ENCODE results near the gene CBX3. TPM values are rescaled to one million over a fixed set of nuclear protein-coding genes. Genes with fewer than 3 reads are reported as not detected.
"Not testable (repeated sequence)": the region's sequence is repeated elsewhere in the genome, so short reads cannot be mapped to it uniquely, and the experiment has no call there.

Gene CBX3
- total RNA-seq, 1 donor from 2014 or later, result 107 TPM

- no peaks in the 10 kb centered on the region for H3K27me3 ChIP-seq (ENCODE audit: control insufficient read depth, insufficient read depth, low read length)
- no peak overlapping the region for H3K4me3 ChIP-seq (ENCODE audit: low read depth, low read length)
- H3K36me3 ChIP-seq (ENCODE audit: control insufficient read depth, insufficient read depth, low read length), result no peaks in the 10 kb centered on the region
- TF ChIP-seq CTCF (IDR thresholded peaks at IDR 0.05; ENCODE audit: insufficient read depth, low read length, poor library complexity, severe bottlenecking), result no peak
- no peak for DNase-seq (ENCODE audit: low read depth)
Observed at GRCh38 chr7:26182283-26182682, 19.3 kb upstream of the CBX3 start.

- H3K36me3 ChIP-seq (ENCODE audit: control insufficient read depth, insufficient read depth, low read length), result no peaks in the 10 kb centered on the region
- no peak for TF ChIP-seq CTCF (IDR thresholded peaks at IDR 0.05; ENCODE audit: insufficient read depth, low read length, poor library complexity, severe bottlenecking)
- H3K27me3 ChIP-seq (ENCODE audit: control insufficient read depth, insufficient read depth, low read length), result no peaks in the 10 kb centered on the region
- DNase-seq (ENCODE audit: low read depth), result no peak
- no peak overlapping the region for H3K4me3 ChIP-seq (ENCODE audit: low read depth, low read length)
Observed at GRCh38 chr7:26182706-26183105, 18.8 kb upstream of the CBX3 start.

- H3K36me3 ChIP-seq (ENCODE audit: control insufficient read depth, insufficient read depth, low read length), result no peaks in the 10 kb centered on the region
- no peak for DNase-seq (ENCODE audit: low read depth)
- H3K4me3 ChIP-seq (ENCODE audit: low read depth, low read length), result no peak overlapping the region
- H3K27me3 ChIP-seq (ENCODE audit: control insufficient read depth, insufficient read depth, low read length), result no peaks in the 10 kb centered on the region
- no peak for TF ChIP-seq CTCF (IDR thresholded peaks at IDR 0.05; ENCODE audit: insufficient read depth, low read length, poor library complexity, severe bottlenecking)
Observed at GRCh38 chr7:26183545-26184280, 17.8 kb upstream of the CBX3 start.

GRCh38 chr7:26184281-26185101, 17.1 kb upstream of the CBX3 start:
- not testable (repeated sequence) for H3K4me3 ChIP-seq (ENCODE audit: low read depth, low read length); H3K36me3 ChIP-seq (ENCODE audit: control insufficient read depth, insufficient read depth, low read length); DNase-seq (ENCODE audit: low read depth); H3K27me3 ChIP-seq (ENCODE audit: control insufficient read depth, insufficient read depth, low read length)

- DNase-seq (ENCODE audit: low read depth), result no peak
- no peak overlapping the region for H3K4me3 ChIP-seq (ENCODE audit: low read depth, low read length)
- peaks cover 2% of the 10 kb centered on the region for H3K36me3 ChIP-seq (ENCODE audit: control insufficient read depth, insufficient read depth, low read length)
- no peak for TF ChIP-seq CTCF (IDR thresholded peaks at IDR 0.05; ENCODE audit: insufficient read depth, low read length, poor library complexity, severe bottlenecking)
- H3K27me3 ChIP-seq (ENCODE audit: control insufficient read depth, insufficient read depth, low read length), result no peaks in the 10 kb centered on the region
Observed at GRCh38 chr7:26185131-26185843, 16.3 kb upstream of the CBX3 start.

GRCh38 chr7:26185844-26186180, 15.7 kb upstream of the CBX3 start:
- Histone ChIP-seq H3K4me3 (ENCODE audit: low read depth, low read length) (no peak overlapping the region), H3K27me3 (ENCODE audit: control insufficient read depth, insufficient read depth, low read length) (no peaks in the 10 kb centered on the region), H3K36me3 (ENCODE audit: control insufficient read depth, insufficient read depth, low read length) (peaks cover 2% of the 10 kb centered on the region)
- TF ChIP-seq CTCF (IDR thresholded peaks at IDR 0.05; ENCODE audit: insufficient read depth, low read length, poor library complexity, severe bottlenecking), result no peak
- no peak for DNase-seq (ENCODE audit: low read depth)
